ENCODE data around the gene AVPR2. TPM values are rescaled to one million over a fixed set of nuclear protein-coding genes. Genes with fewer than 3 reads are reported as not detected.

The AVPR2 gene
- total and polyA plus RNA-seq, 9 of the 15 experiments (the other 6 are each of a cell fraction or from before 2014, with no cell fraction given), result not detected

- no peak for TF ChIP-seq CHAMP1 (IDR thresholded peaks at IDR 0.05)
- TF ChIP-seq ETV6 (IDR thresholded peaks at IDR 0.05; ENCODE audit: borderline replicate concordance in 1 of 2, low read depth in 2 of 2, low read length in 1 of 2), result no peak
- no peak for TF ChIP-seq ETV6 (CRISPR knock-in tag; IDR thresholded peaks at IDR 0.05; ENCODE audit: borderline replicate concordance)
- TF ChIP-seq ZBTB34 (CRISPR knock-in tag; IDR thresholded peaks at IDR 0.05), result no peak
- 0 out of 2 replicates have a peak, but pooled peaks have one; percentile 23 for TF ChIP-seq MGA (IDR thresholded peaks at IDR 0.05)
- TF ChIP-seq ETV5 (CRISPR knock-in tag; IDR thresholded peaks at IDR 0.05; ENCODE audit: low read depth), result 0 out of 2 replicates have a peak, but pooled peaks have one; percentile 11
- TF ChIP-seq NKRF (IDR thresholded peaks at IDR 0.05; ENCODE audit: borderline replicate concordance), result peak; percentile 71; the same call in 1 of the 2 replicates
- TF ChIP-seq ZC3H8 (IDR thresholded peaks at IDR 0.05), result no peak
- peak; percentile 44 for TF ChIP-seq NR2C1 (IDR thresholded peaks at IDR 0.05)
- 0 out of 2 replicates have a peak, but pooled peaks have one; percentile 17 for TF ChIP-seq NR2C1 (tag; IDR thresholded peaks at IDR 0.05)
Observed at GRCh38 chrX:153935326-153935851, 30.9 kb downstream of the AVPR2 start (continued).

Data from K562 (cell line).